Epithelial cell of proximal tubule (primary cell): ENCODE data around the gene MDM4. TPM values are rescaled to one million over a fixed set of nuclear protein-coding genes. Genes with fewer than 3 reads are reported as not detected.

Source experiments
- DNase-seq: peaks from one replicate; pipeline ENCODE4 v3.0.0-alpha.2; 2011; ENCODE audit warnings: low read depth
- H3K4me3 ChIP-seq: 2 replicates; pipeline ENCODE4 v1.5.1; 2011; ENCODE audit warnings: low read depth, mild to moderate bottlenecking, low read length
- total RNA-seq: library from RNA; depleted of rRNA; stranded (reverse); fragments of >200 nt; gene quantifications from 2 replicates; pipeline ENCODE4 v1.2.3, GENCODE V29; 2015
- TF ChIP-seq, protein P1 (sequence below): conservative IDR thresholded peaks from 2 replicates; pipeline ENCODE4 v1.5.1; 2012; ENCODE audit warnings: low read depth, mild to moderate bottlenecking, low read length

The MDM4 gene
- total RNA-seq, 1 donor from 2014 or later, result 11.2 TPM

DNA sequence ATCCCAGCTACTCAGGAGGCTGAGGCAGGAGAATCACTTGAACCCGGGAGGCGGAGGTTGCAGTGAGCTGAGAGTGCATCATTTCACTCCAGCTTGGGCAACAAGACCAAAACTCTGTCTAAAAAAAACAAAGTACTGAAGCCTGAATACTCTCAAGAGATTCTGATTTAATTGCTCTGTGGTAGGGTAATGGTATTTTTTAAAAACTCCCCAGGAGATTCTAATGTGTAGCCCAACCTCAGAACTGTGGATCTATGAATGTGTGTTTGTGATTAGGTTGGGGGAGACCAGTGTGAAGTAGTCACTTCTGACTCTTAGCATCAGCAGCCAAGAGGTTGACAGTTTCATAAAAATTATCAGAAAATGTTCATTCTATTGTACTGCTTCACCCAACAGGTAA lies 43.5 kb upstream of the MDM4 start:
- no peak overlapping the region for H3K4me3 ChIP-seq
- DNase-seq, result no peak
- TF ChIP-seq, protein P1, sequence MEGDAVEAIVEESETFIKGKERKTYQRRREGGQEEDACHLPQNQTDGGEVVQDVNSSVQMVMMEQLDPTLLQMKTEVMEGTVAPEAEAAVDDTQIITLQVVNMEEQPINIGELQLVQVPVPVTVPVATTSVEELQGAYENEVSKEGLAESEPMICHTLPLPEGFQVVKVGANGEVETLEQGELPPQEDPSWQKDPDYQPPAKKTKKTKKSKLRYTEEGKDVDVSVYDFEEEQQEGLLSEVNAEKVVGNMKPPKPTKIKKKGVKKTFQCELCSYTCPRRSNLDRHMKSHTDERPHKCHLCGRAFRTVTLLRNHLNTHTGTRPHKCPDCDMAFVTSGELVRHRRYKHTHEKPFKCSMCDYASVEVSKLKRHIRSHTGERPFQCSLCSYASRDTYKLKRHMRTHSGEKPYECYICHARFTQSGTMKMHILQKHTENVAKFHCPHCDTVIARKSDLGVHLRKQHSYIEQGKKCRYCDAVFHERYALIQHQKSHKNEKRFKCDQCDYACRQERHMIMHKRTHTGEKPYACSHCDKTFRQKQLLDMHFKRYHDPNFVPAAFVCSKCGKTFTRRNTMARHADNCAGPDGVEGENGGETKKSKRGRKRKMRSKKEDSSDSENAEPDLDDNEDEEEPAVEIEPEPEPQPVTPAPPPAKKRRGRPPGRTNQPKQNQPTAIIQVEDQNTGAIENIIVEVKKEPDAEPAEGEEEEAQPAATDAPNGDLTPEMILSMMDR, result no peak

DNA sequence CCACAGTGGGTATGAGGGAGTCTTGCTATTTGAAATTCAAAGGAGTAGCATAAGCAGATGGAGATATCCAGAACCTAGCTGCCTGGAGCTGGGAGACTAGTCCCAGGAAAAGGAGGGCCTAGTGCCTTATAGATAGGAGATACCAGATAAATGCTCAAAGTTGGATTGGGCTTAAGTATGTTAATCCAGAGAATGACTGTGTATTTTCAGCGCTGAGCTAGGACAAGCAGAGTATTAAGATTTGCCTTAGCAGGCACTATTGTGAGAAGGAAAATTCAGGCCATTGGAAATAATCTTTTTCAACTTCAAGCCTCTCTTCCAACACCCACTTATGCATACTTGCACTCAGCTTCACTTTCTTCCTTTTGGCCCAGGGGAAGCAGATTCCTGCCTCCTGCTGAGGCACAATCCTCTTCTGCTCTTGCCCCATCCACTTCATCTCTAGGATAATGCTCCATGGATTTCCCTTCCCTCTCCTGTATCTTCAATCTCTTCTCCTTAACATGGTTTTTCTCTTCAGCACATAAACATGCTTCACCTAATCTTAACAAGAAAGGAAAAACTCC lies 42.7 kb upstream of the MDM4 start:
- no peak for DNase-seq
- TF ChIP-seq, protein P1, result no peak
- no peak overlapping the region for H3K4me3 ChIP-seq

DNA sequence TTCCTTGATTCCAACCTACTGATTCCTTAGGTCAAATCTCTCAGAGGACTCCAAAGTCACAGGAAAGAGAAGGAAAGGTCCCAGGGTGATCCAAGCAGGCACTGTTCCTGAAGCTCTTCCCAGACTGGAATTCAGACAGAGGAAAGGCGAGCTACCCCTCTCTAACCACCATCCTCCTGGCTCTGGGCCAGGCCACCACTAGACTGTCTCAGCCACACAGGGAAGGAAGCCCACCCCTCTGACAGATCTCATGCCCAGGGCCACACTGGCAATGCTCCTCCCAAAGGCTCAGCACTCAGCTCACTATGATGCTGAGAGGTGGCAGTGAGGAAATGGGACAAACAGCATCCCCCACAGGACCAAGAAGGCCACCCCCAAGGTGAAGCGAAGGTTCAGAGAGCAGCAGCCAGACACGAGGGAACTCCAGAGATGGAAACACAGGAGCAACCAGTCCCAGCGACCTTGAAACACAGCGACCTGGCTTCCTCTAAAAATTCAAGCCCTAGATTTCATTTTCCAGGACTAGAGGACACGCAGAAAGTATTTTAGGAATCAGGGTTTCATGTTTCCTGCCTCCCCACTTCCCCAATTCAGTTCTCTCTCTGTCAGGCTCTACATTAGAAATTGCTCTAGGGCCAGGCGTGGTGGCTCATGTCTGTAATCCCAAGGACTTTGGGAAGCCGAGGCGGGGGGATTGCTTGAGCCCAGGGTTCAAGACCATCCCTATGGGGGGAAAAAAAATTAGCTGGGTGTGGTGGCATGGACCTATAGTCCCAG lies 40.4 kb upstream of the MDM4 start:
- TF ChIP-seq, protein P1, result no peak
- no peak overlapping the region for H3K4me3 ChIP-seq
- no peak for DNase-seq

DNA sequence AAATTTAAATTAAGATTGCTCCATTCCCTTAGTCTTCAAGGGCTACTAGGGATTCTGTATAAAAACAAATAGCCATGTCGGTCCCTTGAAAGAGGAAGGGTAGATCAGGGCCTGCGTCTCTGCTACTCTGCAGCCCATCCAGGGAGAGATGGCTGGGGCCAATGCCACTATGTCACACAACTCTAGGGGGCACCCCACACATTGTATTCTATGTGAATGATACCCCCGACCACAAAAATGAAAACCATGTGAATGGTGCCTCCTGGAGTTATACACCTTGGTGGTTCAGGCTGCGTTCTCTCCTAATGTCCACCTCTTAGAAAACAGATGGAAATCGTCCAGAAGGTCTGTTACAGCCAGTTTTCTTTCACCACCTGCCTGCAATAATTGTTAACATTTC lies 39.6 kb upstream of the MDM4 start:
- DNase-seq, result no peak
- TF ChIP-seq, protein P1, result peak; percentile 14
- H3K4me3 ChIP-seq, result no peak overlapping the region

DNA sequence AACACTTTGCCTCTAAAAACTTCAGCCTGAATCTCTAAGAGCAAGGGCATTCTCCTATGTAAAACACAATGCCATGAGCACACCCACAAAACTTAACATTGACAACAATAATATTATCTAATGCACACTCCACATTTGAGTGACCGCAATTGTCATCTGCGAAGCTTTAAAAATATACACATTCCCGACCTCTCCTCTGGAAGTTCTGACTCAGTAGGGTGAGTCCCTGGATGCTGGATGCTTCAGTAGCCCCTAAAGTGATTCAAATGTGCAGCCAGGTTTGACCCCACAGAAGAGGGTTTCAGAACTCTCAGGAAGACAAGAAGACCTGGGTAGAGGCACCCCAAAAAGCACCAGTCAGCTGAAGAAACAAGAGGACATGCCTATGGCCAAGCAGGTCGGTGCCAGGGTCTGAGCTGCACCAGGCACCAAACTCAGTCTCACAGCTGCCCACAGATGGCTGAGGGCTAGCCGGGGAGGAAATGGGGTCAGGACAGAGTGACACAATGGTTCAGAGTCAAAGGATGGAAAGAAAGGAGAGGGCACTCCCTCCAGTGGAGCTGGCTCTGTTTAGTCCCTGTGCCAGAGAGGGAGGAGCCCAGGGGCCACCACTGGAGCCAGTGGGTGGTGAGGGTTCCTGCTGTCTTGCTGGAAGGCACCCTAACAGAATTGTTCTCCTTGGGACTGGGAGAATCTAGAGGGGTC lies 39.0 kb upstream of the MDM4 start:
- no peak for DNase-seq
- no peak overlapping the region for H3K4me3 ChIP-seq
- TF ChIP-seq, protein P1, result no peak

DNA sequence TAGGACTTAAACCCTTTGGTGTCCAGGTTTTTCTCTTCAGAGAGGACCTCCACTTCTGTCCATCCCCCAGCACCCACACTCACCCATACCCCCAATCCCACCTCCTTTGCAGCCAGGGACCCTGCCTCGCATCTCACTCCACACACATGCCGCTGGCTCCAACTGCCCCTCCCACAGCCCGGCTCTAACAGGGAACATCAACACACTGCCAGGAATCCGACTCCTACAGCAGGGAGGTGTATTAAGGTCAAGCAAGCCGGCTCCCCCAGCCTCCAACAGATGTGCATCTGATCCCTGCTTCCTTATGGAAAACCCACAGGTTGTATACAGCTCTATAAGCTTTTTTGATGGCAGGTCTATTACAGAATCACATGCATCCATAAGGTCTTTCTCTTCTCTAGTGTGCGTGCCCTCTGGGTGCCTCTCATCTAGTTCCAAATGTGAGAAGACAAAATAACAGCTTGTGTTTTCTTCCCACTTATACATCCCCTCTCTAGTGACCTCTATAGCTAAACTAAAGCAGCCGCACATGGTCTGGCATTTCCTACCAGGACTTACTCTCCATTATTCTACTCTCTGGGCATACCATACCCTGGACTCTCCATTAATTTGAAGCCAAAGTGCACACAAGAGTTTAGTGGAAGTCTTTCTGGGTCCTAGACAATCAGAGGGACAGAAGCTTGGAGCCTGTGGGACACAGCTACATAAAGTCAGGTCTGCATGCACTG lies 37.9 kb upstream of the MDM4 start:
- no peak for DNase-seq
- TF ChIP-seq, protein P1, result no peak
- H3K4me3 ChIP-seq, result no peak overlapping the region
